ENCODE results near the gene WHRN.

- no peak for TF ChIP-seq EZH2 (IDR thresholded peaks at IDR 0.05; ENCODE audit: borderline replicate concordance, insufficient read depth, low read depth, low read length, poor library complexity, severe bottlenecking)
- TF ChIP-seq CTCF (IDR thresholded peaks at IDR 0.05): no peak
Observed at GRCh38 chr9:114482593-114482992, 22.7 kb downstream of the WHRN start.
